GM06990 (cell line): ENCODE data around the gene PM20D2.
"Not testable (repeated sequence)": the region's sequence is repeated elsewhere in the genome, so short reads cannot be mapped to it uniquely, and the experiment has no call there.

ENCODE experiments used
- DNase-seq: peaks from one replicate; pipeline ENCODE4 v3.0.0-alpha.2; 2011; ENCODE audit not compliant: insufficient read length; ENCODE audit errors: extremely low read depth
- H3K27me3 ChIP-seq: replicated peaks from 2 replicates; pipeline ENCODE4 v1.6.0; 2011; ENCODE audit warnings: low read length; ENCODE audit not compliant: control insufficient read depth, insufficient read depth
- H3K36me3 ChIP-seq: 2 replicates; pipeline ENCODE4 v1.5.1; 2011; ENCODE audit warnings: low read length; ENCODE audit not compliant: control insufficient read depth, insufficient read depth
- H3K4me3 ChIP-seq: replicated peaks from 2 replicates; pipeline ENCODE4 v1.5.1; 2011; ENCODE audit warnings: low read depth, mild to moderate bottlenecking, control low read depth, low read length
- TF ChIP-seq, protein P1 (sequence below): IDR thresholded peaks from 2 replicates; pipeline ENCODE4 v1.5.1; 2011; ENCODE audit warnings: low read length, control low read depth, mild to moderate bottlenecking, inconsistent platforms; ENCODE audit not compliant: insufficient read depth, poor library complexity, severe bottlenecking

PM20D2 gene

DNA sequence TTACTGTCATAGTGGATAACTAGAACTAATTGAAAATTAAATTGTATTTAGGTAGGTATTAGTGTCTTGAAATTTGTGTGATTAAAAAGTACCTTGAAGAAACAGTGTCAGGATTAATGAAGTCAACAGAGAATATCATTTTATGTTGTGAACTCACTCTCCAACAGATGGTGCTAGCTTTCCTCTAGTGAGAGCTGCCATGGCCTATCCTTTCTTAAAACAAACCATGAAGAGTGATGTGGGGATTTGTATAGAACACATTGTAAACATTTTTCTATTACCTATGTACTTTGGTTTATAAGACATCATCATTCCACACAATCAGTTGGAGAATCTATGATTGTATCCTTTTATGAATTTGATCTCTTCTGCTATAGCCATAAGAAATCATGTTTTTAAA is 23.2 kb upstream of the PM20D2 start:
- no peaks in the 10 kb centered on the region for H3K27me3 ChIP-seq
- no peaks in the 10 kb centered on the region for H3K36me3 ChIP-seq
- H3K4me3 ChIP-seq = no peak overlapping the region
- DNase-seq = no peak
- TF ChIP-seq, protein P1, sequence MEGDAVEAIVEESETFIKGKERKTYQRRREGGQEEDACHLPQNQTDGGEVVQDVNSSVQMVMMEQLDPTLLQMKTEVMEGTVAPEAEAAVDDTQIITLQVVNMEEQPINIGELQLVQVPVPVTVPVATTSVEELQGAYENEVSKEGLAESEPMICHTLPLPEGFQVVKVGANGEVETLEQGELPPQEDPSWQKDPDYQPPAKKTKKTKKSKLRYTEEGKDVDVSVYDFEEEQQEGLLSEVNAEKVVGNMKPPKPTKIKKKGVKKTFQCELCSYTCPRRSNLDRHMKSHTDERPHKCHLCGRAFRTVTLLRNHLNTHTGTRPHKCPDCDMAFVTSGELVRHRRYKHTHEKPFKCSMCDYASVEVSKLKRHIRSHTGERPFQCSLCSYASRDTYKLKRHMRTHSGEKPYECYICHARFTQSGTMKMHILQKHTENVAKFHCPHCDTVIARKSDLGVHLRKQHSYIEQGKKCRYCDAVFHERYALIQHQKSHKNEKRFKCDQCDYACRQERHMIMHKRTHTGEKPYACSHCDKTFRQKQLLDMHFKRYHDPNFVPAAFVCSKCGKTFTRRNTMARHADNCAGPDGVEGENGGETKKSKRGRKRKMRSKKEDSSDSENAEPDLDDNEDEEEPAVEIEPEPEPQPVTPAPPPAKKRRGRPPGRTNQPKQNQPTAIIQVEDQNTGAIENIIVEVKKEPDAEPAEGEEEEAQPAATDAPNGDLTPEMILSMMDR = peak; percentile 59

DNA sequence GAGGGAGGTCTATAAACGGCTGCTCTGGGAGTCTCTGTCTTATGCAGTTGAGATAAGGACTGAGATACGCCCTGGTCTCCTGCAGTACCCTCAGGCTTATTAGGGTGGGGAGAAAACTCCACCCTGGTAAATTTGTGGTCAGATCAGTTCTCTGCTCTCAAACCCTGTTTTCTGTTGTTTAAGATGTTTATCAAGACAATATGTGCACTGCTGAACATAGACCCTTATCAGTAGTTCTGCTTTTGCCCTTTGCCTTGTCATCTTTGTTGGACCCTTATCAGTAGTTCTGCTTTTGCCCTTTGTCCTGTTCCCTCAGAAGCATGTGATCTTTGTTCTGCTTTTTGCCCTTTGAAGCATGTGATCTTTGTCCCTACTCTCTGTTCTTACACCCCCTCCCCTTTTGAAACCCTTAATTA is 17.6 kb upstream of the PM20D2 start:
- not testable (repeated sequence) for H3K36me3 ChIP-seq, H3K27me3 ChIP-seq, H3K4me3 ChIP-seq, DNase-seq

DNA sequence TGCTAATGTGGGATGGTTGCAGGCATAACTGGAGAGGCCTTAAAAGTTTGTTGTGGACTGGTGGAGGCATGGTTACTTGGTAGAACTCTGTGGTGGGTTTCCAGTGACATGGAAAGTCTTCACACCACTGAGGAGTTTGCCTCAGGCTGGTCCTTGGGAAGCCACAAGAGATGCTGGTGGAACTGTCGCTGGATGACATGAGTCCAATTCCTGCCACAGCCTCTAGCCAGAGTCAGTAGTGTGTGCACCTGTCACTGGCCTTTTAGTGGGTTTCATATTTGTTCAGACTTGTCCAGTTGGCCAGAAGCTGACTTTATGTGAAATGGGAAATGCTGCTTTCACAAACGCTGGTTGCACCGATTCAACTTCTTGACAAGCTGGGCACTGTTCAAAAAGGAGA is 14.3 kb upstream of the PM20D2 start:
- TF ChIP-seq, protein P1 = no peak
- Histone ChIP-seq H3K4me3 (no peak overlapping the region), H3K36me3 (no peaks in the 10 kb centered on the region), H3K27me3 (no peaks in the 10 kb centered on the region)
- DNase-seq = no peak

DNA sequence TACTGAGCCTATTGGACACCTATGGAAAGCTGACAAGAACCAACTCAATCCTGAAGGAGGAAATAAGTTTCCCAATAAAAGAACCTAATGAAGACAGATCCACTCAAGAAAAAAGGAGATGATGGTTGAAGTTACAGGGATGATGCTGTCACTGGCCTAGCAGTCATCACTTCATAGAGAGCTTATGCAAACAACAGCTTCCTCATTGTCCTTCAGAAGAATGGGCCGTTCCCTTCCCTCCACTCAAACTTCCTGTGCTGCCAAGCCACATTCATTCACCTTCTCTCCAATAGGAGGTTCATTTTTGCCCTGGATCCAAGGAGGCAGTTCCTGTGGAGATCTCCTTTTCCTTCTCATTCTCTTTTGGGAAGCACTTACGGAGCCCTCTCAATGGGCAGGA is 13.8 kb upstream of the PM20D2 start:
- TF ChIP-seq, protein P1 = no peak
- Histone ChIP-seq H3K27me3 (no peaks in the 10 kb centered on the region), H3K4me3 (no peak overlapping the region), H3K36me3 (no peaks in the 10 kb centered on the region)
- DNase-seq = no peak

DNA sequence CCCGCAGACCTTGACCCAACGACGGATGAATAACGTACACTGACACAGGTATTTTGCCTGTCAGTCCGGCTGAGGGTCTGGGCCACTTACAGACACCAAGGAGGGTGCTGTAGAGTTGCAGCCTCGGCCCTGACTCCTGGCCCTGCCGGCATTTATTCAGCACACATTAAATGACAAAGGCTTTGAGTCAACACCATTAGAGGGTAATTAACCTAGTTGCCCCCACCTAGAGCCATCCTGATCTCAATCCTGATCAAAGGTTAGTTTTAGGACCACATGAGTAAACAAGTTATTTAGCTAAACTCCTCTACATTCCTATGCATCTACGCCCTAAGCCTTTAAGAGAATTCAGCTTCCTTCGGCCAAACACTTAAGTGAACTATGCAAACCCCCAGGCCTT is 11.9 kb upstream of the PM20D2 start:
- Histone ChIP-seq H3K27me3 (no peaks in the 10 kb centered on the region), H3K4me3 (no peak overlapping the region), H3K36me3 (no peaks in the 10 kb centered on the region)
- DNase-seq = no peak
- TF ChIP-seq, protein P1 = no peak

DNA sequence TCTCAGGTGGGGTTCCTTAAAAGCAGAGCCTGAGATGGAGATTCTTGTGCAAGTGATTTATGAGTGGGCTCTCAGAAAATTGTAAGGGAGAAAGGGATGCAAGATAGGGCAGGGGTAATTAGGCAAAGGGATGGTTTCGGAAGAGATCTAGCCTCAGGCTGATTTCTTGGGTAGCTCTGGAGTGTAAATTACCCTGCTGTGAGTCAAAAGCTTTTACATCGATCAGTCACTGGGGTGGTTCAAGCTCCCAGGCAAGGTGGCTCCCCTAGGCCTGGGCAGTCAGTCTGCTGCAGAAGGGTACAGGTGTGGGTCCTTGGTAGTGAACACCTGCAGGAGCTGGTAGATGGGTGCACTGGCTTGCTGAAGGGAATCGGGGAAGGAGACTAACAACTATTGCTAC is 11.1 kb upstream of the PM20D2 start:
- H3K27me3 ChIP-seq = no peaks in the 10 kb centered on the region
- H3K36me3 ChIP-seq = no peaks in the 10 kb centered on the region
- H3K4me3 ChIP-seq = no peak overlapping the region
- TF ChIP-seq, protein P1 = no peak
- DNase-seq = no peak
